ENCODE data around the gene RSRC2.
"Not testable (repeated sequence)": the region's sequence is repeated elsewhere in the genome, so short reads cannot be mapped to it uniquely, and the experiment has no call there.

The RSRC2 gene

DNA sequence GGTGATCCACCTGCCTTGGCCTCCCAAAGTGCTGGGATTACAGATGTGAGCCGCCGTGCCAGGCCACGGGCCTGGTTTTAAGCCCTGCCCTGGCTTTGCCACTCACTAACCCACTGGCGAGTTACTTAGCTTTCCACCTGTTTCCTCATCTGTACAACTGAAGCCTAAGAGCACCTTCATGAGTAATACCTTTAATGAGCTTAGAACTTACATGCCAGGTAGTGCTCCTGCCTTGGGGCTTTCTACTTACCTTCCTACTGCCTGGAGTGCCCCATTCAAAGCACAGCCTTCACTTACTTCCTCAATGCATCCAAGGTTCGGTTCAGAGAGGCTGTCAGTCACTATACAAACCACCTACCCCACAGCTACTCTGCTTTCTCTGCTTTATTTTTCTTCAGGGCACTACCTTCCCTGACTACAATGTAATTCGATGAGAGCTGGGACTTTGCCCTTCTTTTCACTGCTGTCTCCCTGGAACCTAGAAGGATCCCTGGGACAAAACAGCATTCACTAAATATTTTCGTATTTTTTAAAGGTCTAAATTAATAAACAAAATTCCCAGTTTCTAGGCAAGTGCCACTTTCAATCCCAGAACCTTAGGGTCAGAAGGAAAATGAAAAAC is 39.8 kb downstream of the RSRC2 start:
- no peak for DNase-seq

DNA sequence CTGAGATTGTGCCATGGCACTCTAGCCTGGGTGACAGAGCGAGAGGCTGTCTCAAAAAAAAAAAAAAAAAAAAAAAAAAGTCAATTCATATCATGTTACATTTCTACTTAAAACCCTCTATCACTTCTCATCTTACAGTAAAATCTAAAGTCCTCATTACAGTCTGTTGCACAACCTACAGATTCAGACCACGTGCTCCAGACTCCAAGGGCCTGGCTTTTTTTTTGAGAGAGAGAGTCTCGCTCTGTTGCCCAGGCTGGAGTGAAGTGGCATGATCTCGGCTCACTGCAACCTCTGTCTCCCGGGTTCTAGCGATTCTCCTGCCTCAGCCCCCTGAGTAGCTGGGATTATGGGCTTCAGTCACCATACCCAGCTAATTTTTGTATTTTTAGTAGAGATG is 40.4 kb downstream of the RSRC2 start:
- not testable (repeated sequence) for DNase-seq

DNA sequence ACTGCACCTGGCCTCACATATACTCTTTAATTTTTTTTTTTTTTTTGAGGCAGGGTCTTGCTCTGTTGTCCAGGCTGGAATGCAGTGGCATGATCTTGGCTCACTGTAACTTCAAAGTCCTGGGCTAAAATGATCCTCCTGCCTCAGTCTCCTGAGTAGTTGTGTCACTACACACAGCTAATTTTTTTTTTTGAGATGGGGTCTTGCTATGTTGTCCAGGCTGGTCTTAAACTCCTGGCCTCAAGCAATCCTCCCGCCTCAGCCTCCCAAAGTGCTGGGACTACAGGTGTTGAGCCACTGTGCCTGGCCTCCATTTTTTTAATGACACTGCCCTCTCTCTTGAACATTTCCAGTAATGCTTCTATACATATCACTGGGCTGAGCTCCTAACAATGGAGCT is 42.4 kb downstream of the RSRC2 start:
- not testable (repeated sequence) for DNase-seq

DNA sequence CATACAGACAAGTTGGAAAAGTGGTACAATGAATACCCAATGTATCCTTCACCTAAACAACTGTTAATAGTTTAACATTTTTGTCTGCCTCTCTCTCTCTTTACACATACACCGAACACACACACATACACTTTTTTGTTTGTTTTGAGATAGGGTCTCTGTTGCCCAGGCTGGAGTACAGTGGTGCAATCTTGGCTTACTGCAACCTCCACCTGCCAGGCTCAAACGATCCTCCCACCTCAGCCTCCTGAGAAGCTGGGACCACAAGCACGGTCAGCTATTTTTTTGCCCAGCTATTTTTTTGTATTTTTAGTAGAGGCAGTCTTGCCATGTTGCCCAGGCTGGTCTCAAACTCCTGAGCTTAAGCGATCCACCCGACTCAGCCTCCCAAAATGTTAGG is 42.8 kb downstream of the RSRC2 start:
- DNase-seq = no peak

DNA sequence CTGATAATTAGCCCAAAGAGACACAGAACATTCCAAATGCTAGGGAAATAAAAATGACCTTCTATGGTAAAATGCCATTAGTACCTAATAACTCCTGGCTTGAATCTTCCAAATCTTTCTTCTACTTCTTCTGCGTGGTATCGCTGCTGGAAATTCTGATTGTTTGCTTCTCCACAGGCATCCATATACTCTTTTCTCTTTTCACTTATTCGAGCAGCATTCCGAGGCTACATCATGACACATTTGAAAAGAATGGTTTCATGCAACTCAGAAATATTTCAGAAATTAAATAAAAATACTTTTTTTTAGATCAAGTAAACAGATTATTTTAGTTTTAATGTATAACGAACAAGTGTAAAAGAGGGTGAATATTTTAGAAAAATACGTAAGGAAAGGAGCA is 44.9 kb downstream of the RSRC2 start:
- DNase-seq = no peak

DNA sequence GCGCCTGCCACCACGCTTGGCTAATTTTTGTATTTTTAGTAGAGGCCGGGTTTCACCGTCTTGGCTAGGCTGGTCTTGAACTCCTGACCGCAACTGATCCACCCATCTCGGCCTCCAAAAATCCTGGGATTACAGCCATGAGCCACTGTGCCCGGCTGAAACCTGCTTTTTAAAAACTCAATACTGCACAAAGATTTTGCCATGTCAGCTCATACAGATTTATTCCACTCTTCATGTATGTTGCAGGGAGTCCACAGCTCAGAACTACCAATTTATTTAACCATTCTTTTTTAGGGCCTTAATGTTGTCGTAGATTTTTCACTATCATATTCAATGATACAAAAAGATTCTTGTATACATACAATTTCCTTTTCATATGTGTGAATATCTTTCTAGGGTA is 46.0 kb downstream of the RSRC2 start:
- no peak for DNase-seq

DNA sequence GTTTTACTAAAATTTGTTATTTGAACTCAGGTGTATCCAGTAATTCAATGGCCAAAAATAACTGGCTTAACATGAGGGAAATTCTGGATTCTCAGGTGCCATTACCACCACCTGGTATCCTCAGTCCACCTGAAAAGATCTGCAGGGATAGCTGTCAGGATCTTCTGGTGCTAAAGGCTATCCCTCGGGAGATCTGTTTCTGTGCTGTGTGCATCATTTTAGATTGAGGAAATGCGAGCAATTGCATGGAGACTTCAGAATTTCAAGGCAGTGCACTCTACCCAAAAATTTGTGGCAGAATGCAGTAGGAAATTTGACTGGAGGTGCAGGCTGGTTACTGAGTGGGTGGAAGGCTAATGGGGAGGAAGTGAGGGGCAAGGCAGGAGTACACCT is 52.4 kb downstream of the RSRC2 start:
- no peak for DNase-seq

DNA sequence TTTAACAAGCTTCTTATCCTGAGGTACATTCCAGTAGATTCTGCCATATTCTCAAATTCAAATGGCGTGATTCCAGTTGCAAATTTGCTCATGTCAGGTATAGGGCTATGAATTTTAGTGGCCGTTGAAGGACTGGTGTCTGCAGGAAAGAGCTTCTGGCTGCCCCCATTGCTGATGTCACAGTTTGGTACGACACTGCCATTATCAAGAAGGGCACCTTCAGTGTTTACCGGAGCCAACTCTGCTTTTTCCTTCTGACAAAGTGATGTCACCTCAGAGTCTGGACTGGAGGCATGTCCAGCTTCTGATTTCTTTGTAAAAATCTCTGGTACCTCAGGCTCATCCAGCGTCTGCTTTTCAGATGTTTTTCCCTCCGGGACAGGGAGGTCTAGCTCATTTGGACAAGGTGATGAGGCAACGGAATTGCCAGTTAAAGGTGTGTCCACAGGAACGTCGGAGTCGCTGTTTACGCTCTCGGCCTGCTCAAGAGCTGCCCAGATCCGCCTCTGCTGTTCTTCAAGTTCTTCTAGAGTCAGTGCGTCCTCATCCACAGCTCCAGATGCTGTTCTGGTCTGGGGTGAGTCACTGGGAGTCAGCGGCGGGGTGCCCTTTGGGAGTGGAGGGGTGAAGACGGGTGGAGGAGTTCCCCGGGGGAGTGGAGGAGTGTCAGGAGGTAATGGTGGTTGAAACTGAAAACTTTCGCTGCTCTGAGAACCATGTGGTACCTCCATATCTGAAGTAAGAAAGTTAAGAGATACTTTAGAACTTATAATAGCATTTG is 53.0 kb downstream of the RSRC2 start:
- peak in 1 of 56 donors; percentile 0 for DNase-seq

DNA sequence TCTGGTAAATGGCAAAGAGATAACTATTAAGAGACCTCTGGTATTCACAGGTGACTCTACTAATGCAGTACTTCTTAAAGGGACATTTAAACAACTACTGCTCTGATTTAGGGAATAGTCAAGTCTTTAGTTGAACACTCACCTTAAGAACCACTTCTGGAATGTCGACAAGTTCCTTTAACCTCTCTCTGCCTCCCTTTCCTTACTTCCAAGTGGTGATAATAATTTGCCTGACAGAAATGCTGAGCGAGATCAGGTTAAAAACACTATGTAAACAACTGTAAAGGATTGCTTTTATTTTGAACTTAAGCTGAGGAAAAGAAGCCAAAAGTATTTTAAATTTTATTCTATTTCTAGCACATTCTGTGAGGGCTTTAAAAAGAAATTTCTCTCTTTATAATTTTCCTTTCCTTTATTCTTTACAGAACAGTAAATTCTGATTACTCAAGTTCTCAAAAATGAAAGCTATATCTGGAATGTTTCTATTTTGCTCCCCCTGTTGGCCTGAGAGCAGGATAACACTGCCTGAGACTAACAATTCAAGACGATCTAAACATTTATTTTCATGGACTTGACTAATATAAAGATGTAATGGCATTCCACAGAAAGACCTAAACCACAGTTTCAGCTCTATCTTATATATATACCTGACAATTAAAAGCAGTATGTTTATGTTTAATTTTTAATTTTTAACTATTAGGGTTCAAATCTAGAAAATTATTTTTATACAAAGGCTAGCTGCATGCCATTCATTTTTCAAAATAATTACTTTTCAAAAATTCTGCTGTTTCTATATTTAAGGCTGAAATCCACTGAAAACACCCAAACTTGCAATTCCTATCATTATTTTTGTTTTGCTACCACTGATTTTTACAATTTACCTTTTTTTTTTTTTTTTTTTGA is 55.2 kb downstream of the RSRC2 start:
- no peak for DNase-seq

DNA sequence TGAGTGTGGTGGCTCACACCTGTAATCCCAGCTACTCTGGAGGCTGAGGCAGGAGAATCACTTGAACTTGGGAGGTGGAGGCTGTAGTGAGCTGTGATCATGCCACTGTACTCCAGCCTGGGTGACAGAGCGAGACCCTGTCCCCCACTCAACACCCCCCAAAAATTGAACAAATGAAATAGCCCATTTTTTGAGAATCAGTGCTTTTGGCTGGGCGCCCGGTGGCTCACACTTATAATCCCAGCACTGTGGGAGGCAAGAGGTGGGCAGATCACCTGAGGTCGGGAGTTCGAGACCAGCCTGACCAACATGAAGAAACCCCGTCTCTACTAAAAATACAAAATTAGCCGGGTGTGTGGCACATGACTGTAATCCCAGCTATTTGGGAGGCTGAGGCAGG is 56.2 kb downstream of the RSRC2 start:
- not testable (repeated sequence) for DNase-seq

DNA sequence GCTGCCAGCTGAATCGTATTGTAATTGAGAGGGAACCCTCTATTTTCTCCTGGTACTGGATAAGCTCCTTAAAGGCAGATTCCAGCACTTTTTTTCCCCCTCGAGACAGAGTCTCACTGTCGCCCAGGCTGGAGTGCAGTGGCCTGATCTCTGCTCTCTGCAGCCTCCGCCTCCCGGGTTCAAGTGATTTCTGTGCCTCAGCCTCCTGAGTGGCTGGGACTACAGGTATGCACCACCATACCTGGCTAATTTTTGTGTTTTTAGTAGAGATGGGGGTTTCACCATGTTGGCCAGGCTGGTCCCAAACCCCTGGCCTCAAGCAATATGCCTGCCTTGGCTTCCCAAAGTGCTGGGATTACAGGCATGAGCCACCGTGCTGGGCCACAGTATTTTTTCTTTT is 56.9 kb downstream of the RSRC2 start:
- not testable (repeated sequence) for DNase-seq

DNA sequence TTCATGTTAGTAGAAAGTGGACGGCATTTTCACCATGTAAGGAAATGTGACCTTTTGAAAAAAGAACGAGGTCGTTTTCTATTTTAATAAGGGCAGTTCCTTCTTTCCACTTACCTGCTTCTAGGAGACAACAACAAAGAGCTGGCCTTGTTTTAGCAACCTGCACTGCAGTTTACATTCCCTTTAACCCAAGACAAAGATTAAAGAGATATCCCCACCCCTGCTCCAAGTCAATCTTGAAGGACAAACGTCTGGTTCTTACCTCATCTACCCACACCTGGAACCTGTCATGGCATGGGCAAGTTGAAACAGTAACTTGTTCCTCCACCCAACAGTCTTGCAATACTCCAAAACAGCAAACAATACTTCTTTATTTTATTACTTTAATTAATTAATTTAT is 58.8 kb downstream of the RSRC2 start:
- DNase-seq = no peak

DNA sequence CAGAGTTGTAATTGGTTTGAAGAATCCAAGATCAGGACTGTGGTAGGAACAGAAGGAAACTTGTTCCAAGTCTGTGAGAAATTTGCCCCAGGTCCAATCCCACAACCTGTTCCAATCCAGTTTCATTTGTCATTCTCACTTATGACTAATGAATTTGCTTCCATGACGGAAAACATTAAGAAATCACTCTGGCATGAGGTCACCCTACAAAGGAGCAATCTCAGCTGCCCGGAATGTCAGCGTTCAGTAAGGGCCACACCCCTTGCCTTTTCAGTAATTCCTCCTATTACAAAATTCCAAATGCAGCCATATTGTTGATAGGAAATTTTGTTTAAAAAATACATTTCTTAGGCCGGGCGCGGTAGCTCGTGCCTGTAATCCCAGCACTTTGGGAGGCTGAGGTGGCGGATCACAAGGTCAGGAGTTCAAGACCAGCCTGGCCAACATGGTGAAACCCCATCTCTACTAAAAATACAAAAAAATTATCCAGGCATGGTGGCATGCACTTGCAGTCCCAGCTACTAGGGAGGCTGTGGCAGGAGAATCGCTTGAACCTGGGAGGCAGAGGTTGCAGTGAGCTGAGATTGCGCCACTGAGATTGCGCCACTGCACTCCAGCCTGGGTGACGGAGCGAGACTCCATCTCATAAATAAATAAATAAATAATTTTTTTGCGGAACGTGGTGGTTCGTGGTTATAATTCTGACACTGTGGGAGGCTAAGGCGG is 62.3 kb downstream of the RSRC2 start:
- DNase-seq = not testable (repeated sequence)

DNA sequence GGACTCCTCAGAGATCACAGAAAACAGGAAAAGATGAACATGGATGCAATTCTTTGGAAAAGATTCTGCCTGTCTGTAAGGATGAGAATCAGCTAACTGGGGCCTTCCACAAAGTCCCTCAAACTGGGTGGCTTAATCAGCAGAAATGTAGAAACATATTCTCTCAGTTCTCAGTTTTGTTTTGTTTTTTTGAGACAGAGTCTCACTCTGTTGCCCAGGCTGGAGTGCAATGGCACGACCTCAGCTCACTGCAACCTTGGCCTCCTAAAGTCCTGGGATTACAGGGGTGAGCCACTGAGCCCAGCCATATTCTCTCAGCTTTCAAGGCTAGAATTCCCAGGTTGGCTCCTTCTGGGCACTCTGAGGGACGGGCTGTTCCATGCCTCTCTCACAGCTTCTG is 66.1 kb downstream of the RSRC2 start:
- no peak for DNase-seq

DNA sequence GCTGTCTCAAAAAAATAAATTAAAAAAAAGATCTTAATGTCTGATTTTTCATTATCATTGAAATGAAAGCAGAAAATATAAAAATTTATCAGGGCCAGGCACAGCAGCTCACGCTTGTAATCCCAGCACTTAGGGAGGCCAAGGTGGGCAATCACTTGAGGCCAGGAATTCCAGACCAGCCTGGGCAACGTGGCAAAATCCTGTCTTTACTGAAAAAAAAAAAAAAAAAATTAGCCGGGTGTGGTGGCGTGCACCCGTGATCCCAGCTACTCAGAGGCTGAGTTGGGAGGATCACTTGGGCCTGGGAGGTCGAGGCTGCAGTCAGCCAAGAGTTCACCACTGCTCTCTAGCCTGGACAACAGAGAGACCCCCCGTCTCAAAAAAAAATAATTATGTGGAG is 66.7 kb downstream of the RSRC2 start:
- DNase-seq = no peak

DNA sequence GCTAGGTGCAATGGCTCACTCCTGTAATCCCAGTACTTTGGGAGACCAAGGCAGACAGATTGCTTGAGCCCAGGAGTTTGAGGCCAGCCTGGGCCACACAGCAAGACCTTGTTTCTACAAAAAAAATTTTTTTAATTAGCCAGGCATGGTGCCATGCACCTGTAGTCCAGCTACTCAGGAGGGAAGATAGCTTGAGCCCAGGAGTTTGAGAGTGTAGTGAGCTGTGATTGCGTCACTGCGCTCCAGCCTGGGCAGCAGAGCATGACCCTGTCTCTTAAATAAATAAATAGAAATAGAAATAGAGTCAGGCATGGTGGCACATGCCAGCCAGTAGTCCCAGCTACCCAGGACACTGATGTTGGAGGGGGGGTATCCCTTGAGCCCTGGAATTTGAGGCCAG is 67.5 kb downstream of the RSRC2 start:
- no peak for DNase-seq

DNA sequence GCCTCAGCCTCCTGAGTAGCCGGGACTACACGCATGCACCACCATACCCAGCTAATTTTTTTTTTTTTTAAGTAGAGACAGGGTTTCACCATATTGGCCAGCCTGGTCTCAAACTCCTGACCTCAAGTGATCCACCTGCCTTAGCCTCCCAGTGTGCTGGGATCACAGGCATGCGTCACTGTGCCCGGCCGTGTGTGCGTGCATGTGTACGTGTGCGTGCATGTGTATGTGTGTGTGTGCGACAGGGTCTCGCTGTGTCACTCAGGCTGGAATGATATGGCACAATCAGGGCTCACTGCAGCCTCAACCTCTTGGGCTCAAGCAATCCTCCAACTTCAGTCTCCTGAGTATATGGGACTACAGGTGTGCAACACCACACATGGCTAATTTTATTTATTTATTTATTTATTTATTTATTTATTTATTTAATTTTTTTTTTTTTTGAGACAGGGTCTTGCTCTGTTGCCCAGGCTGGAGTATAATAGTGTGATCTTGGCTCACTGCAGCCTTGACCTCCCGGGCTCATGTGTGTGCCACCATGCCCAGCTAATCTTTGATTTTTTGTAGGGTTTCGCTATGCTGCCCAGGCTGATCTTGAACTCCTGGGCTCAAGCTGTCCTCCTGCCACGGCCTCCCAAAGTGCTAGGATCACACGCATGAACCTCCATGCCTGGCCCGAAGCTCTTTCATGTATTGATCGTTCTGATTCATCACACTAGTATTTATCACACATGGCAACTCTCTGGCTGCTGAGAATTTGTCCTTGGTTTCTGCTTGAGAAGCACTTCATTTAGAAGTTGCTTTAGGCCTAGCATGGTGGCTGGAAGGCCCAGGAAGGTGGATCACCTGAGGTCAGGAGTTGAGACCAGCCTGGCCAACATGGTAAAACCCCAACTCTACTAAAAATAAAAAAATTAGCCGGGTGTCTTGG is 68.4 kb downstream of the RSRC2 start:
- no peak for DNase-seq

DNA sequence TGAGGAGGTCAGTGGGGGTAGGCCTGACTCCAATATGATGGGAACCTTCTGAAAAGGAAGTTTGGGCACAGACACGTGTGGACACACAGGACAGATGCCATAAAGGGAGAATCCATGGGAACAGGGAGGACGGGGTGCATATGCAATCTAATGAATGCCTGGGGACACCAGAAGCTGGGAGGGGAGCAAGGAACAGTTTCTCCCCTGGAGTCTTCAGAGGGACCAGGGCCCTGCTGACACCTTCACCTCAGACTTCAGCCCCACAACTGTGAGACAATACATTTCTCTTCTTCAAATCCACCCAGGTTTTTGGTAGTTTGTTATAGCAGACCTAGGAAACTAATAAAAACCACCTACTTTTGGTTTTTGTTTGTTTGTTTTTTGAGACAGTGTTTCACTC is 69.1 kb downstream of the RSRC2 start:
- DNase-seq = no peak

DNA sequence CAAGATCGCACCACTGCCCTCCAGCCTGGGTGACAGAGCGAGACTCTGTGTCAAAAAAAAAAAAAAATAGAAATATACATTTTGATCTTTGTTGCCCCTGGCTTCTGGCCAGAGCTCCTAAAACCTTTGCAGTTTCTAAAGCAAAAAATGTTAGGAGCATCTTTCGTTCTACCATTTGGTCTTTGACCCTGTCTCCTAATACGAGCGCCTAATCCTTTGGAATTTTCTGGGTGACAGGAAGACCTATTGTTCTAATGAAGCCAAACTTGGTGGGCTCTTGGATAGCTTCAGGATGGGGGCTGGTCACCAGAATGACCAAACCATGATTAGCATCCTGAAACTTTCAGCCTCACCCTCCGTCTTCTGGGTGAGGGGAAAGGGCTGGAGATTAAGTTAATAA is 72.0 kb downstream of the RSRC2 start:
- DNase-seq = no peak

DNA sequence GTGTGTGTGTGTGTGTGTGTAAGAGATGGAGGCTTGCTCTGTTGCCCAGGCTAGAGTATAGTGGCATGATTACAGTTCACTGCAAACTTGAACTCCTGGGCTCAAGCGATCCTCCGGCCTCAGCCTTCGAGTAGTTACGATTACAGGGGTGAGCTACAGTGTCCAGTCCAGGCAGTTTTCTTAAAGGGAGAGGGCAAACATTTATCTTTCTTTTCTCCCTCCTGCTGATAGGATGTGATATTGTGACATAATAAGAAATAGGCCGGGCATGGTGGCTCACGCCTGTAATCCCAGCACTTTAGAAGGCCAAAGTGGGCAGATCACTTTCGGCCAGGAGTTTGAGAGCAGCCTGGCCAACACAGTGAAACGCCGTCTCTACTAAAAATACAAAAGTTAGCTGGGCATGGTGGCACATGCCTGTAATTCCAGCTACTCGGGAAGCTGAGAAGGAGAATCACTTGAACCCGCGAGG is 72.5 kb downstream of the RSRC2 start:
- DNase-seq = no peak

Measured in nucleus accumbens (tissue), 56 donors.